Stimulated activated CD4-positive, alpha-beta T cell treated with anti-CD3 and anti-CD28 coated beads, Interleukin-2, amount 100 ng/mL, for 4 hours (primary cell): Measurements from ENCODE around the gene FBXO27.
A peak's percentile ranks its signal among the peaks of the same experiment; 100 is the strongest.
"Not testable (repeated sequence)": the region's sequence is repeated elsewhere in the genome, so short reads cannot be mapped to it uniquely, and the experiment has no call there.

Experiments
- DNase-seq: peaks from one replicate; pipeline ENCODE4 v3.0.0-alpha.2; 2020; ENCODE audit warnings: low read depth

The FBXO27 gene

GRCh38 chr19:39032063-39032918 lies at the start of gene FBXO27:
Gene FBXO27 (minus strand): TSS chr19:39032549. CDS start chr19:39032227, 322 bp downstream.
- DNase-seq = no peak

GRCh38 chr19:39080431-39080830 lies 48.1 kb upstream of the FBXO27 start:
- no peak for DNase-seq

- no peak for DNase-seq
Measured at GRCh38 chr19:39078436-39079200, 46.3 kb upstream of the FBXO27 start.

- DNase-seq = no peak
Measured at GRCh38 chr19:39077323-39077722, 45.0 kb upstream of the FBXO27 start.

- DNase-seq = no peak
Measured at GRCh38 chr19:39074942-39075341, 42.6 kb upstream of the FBXO27 start.

GRCh38 chr19:39074205-39074692 lies 41.9 kb upstream of the FBXO27 start:
- DNase-seq = no peak

- DNase-seq = no peak
Measured at GRCh38 chr19:39070888-39071287, 38.5 kb upstream of the FBXO27 start.

- DNase-seq = not testable (repeated sequence)
Measured at GRCh38 chr19:39068259-39068658, 35.9 kb upstream of the FBXO27 start.

- no peak for DNase-seq
Measured at GRCh38 chr19:39067104-39067503, 34.8 kb upstream of the FBXO27 start.

- no peak for DNase-seq
Measured at GRCh38 chr19:39065928-39066327, 33.6 kb upstream of the FBXO27 start.

- DNase-seq = no peak
Measured at GRCh38 chr19:39064405-39064804, 32.1 kb upstream of the FBXO27 start.

- no peak for DNase-seq
Measured at GRCh38 chr19:39060171-39060570, 27.8 kb upstream of the FBXO27 start.

- DNase-seq = no peak
Measured at GRCh38 chr19:39059302-39059701, 27.0 kb upstream of the FBXO27 start.

- no peak for DNase-seq
Measured at GRCh38 chr19:39057615-39058014, 25.3 kb upstream of the FBXO27 start.

- no peak for DNase-seq
Measured at GRCh38 chr19:39054091-39054470, 21.7 kb upstream of the FBXO27 start.

- no peak for DNase-seq
Measured at GRCh38 chr19:39053276-39054090, 21.1 kb upstream of the FBXO27 start.

GRCh38 chr19:39052846-39053245 lies 20.5 kb upstream of the FBXO27 start:
- no peak for DNase-seq

- peak; percentile 53 for DNase-seq
Measured at GRCh38 chr19:39052243-39052746, 19.9 kb upstream of the FBXO27 start.

GRCh38 chr19:39047073-39047472 lies 14.7 kb upstream of the FBXO27 start:
- no peak for DNase-seq

- no peak for DNase-seq
Measured at GRCh38 chr19:39046037-39046821, 13.9 kb upstream of the FBXO27 start.

GRCh38 chr19:39045506-39045905 lies 13.2 kb upstream of the FBXO27 start:
- no peak for DNase-seq
